ENCODE measurements around the gene STRBP.

DNA sequence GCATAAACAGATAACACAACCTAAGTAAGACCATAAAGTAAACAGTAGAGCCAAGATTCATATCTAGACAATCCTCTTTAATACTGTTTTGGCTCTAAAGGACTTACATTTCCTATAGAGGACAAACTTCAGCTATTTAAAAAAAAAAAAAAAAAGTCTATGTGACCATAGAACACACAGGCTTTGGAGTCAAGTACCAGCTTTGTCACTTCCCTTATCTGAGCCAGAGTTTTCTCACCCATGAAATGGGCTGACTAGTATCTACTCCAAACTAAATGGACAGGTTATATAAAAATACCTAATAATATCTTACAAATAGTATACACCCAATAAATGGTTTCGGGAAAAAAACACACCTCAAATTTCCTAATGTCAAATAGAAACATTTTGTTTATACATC is 81.3 kb downstream of the STRBP start:
- TF ChIP-seq SIN3A (IDR thresholded peaks at IDR 0.05; ENCODE audit: borderline replicate concordance, insufficient read depth, low read length) (no peak), POLR2AphosphoS5 (IDR thresholded peaks at IDR 0.05; ENCODE audit: low read depth, low read length) (no peak)

Measured in PFSK-1 (cell line).